ENCODE data around the gene ZGPAT.
A peak's percentile ranks its signal among the peaks of the same experiment; 100 is the strongest.
"Not testable (repeated sequence)": the region's sequence is repeated elsewhere in the genome, so short reads cannot be mapped to it uniquely, and the experiment has no call there.

The ZGPAT gene

GRCh38 chr20:63702751-63703470, 4.9 kb upstream of the ZGPAT start:
- peak; percentile 1 for DNase-seq (ENCODE audit: low read depth, low spot score)

GRCh38 chr20:63703471-63703975, 4.3 kb upstream of the ZGPAT start:
- no peak for DNase-seq (ENCODE audit: low read depth, low spot score)

- no peak for DNase-seq (ENCODE audit: low read depth, low spot score)
Observed at GRCh38 chr20:63703976-63704748, 3.7 kb upstream of the ZGPAT start.

GRCh38 chr20:63704749-63705117, 3.1 kb upstream of the ZGPAT start:
- DNase-seq (ENCODE audit: low read depth, low spot score) = no peak

- DNase-seq (ENCODE audit: low read depth, low spot score) = no peak
Observed at GRCh38 chr20:63705232-63706026, 2.4 kb upstream of the ZGPAT start.

- no peak for DNase-seq (ENCODE audit: low read depth, low spot score)
Observed at GRCh38 chr20:63706027-63706695, 1.7 kb upstream of the ZGPAT start.

GRCh38 chr20:63706852-63707557, 834 bp upstream of the ZGPAT start:
- peak; percentile 61 for DNase-seq (ENCODE audit: low read depth, low spot score)

- DNase-seq (ENCODE audit: low read depth, low spot score) = no peak
Observed at GRCh38 chr20:63708301-63709148, 686 bp downstream of the ZGPAT start.

- DNase-seq (ENCODE audit: low read depth, low spot score) = no peak
Observed at GRCh38 chr20:63709149-63709527, 1.3 kb downstream of the ZGPAT start.

GRCh38 chr20:63711085-63711645, 3.3 kb downstream of the ZGPAT start:
- no peak for DNase-seq (ENCODE audit: low read depth, low spot score)

GRCh38 chr20:63712191-63712590, 4.4 kb downstream of the ZGPAT start:
- DNase-seq (ENCODE audit: low read depth, low spot score) = no peak

- no peak for DNase-seq (ENCODE audit: low read depth, low spot score)
Observed at GRCh38 chr20:63714858-63715257, 7.0 kb downstream of the ZGPAT start.

- no peak for DNase-seq (ENCODE audit: low read depth, low spot score)
Observed at GRCh38 chr20:63718996-63719395, 11.2 kb downstream of the ZGPAT start.

GRCh38 chr20:63722967-63723622, 15.3 kb downstream of the ZGPAT start:
- DNase-seq (ENCODE audit: low read depth, low spot score) = not testable (repeated sequence)

GRCh38 chr20:63730189-63730733, 22.4 kb downstream of the ZGPAT start:
- DNase-seq (ENCODE audit: low read depth, low spot score) = not testable (repeated sequence)

GRCh38 chr20:63731410-63731809, 23.6 kb downstream of the ZGPAT start:
- no peak for DNase-seq (ENCODE audit: low read depth, low spot score)

- no peak for DNase-seq (ENCODE audit: low read depth, low spot score)
Observed at GRCh38 chr20:63732118-63733095, 24.6 kb downstream of the ZGPAT start.

- no peak for DNase-seq (ENCODE audit: low read depth, low spot score)
Observed at GRCh38 chr20:63733117-63733516, 25.3 kb downstream of the ZGPAT start.

Measured in ELF-1 (cell line).